ENCODE results near the gene FAT4.

Gene FAT4

GRCh38 chr4:125297116-125297515 is 17.6 kb upstream of the FAT4 start:
- Histone ChIP-seq H3K4me1 (ENCODE audit: insufficient read depth, low read length) (peaks cover 5% of the 10 kb centered on the region; the same call in 1 of the 2 replicates), H3K4me3 (ENCODE audit: low read length) (no peak overlapping the region), H3K36me3 (ENCODE audit: insufficient read depth, low read length) (no peaks in the 10 kb centered on the region), H3K27me3 (ENCODE audit: insufficient read depth, low read length) (no peaks in the 10 kb centered on the region), H3K9ac (ENCODE audit: low read depth, low read length) (no peak overlapping the region), H3K27ac (ENCODE audit: low read depth, low read length) (no peak overlapping the region), H3K9me3 (ENCODE audit: insufficient read depth, low read depth, low read length) (no peaks in the 10 kb centered on the region)
- WGBS = 61% methylated on average over 2 of the region's 2 CpGs

DNA sequence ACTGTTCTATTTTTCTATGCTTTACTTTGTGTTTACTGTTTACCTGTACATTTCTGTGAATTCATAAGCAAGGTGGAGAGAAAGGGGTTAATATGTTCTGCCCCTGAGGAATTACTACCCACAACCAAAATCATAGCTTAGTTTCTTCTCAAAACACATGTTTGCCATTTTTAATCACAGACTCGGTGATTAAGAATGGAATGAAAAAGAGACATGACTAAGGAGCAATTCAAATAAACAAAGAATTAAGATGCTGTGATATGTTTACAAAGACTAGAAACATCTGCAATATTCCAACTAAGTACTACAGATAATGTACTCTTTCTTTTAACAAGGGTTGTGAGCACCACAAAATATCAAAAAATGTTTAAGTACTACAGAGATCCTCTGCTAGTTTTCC is 11.7 kb upstream of the FAT4 start:
- no peaks in the 10 kb centered on the region for H3K36me3 ChIP-seq (ENCODE audit: insufficient read depth, low read length)
- no peaks in the 10 kb centered on the region for H3K27me3 ChIP-seq (ENCODE audit: insufficient read depth, low read length)
- peaks cover 5% of the 10 kb centered on the region; the same call in 1 of the 2 replicates for H3K4me1 ChIP-seq (ENCODE audit: insufficient read depth, low read length)
- H3K27ac ChIP-seq (ENCODE audit: low read depth, low read length) = no peak overlapping the region
- no CpG with 5 or more reads among the region's 1 CpG for WGBS
- no peaks in the 10 kb centered on the region for H3K9me3 ChIP-seq (ENCODE audit: insufficient read depth, low read depth, low read length)
- H3K4me3 ChIP-seq (ENCODE audit: low read length) = no peak overlapping the region
- no peak overlapping the region for H3K9ac ChIP-seq (ENCODE audit: low read depth, low read length)

DNA sequence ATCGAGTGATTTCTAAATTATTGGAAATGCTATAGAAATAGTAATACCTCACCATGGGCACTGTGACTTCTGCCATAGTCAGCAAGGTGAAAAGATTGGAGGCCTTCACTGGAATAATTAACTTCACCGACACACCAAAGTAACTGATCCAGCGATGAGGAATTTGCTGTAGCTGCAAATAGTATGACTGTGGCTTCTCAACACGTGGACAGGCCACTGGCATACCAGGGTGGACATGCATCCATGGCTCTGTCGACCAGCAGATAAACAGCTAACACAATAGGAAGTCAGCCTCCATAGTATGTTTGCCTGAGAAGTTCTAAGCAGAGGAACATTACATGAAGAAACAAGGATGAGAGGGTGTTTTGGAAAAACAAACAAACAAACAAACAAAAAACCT is 10.9 kb upstream of the FAT4 start:
- Histone ChIP-seq H3K9ac (ENCODE audit: low read depth, low read length) (no peak overlapping the region), H3K4me3 (ENCODE audit: low read length) (no peak overlapping the region), H3K27me3 (ENCODE audit: insufficient read depth, low read length) (no peaks in the 10 kb centered on the region), H3K36me3 (ENCODE audit: insufficient read depth, low read length) (no peaks in the 10 kb centered on the region), H3K9me3 (ENCODE audit: insufficient read depth, low read depth, low read length) (no peaks in the 10 kb centered on the region), H3K4me1 (ENCODE audit: insufficient read depth, low read length) (0 out of 2 replicates have a peak, but pooled peaks cover 1% of the 10 kb centered on the region), H3K27ac (ENCODE audit: low read depth, low read length) (no peak overlapping the region)
- 92% methylated on average over 4 of the region's 5 CpGs for WGBS

DNA sequence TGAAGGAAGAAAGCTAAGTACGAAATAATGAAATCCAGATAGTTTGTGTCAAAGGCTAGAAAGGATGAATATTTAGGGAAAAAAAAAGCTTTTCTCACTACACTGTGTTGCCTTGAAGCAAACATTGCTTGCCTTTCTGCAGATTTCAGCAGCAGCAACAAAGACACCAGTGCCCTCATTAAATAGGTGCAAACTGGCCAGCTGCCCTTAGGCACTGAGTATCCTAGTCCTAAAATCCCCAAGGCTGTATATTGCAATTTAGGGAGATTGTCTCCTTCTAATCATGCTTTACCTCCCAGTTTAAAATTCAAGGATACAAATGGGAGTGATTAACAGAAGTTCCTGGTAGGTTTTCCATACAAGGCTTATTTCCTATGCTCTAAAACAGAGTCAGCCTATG is 8.6 kb upstream of the FAT4 start:
- Histone ChIP-seq H3K27ac (ENCODE audit: low read depth, low read length) (no peak overlapping the region), H3K36me3 (ENCODE audit: insufficient read depth, low read length) (no peaks in the 10 kb centered on the region), H3K9ac (ENCODE audit: low read depth, low read length) (no peak overlapping the region), H3K27me3 (ENCODE audit: insufficient read depth, low read length) (no peaks in the 10 kb centered on the region), H3K4me3 (ENCODE audit: low read length) (no peak overlapping the region), H3K9me3 (ENCODE audit: insufficient read depth, low read depth, low read length) (no peaks in the 10 kb centered on the region), H3K4me1 (ENCODE audit: insufficient read depth, low read length) (no peaks in the 10 kb centered on the region)
- 85% methylated on average over 1 of the region's 1 CpG for WGBS

DNA sequence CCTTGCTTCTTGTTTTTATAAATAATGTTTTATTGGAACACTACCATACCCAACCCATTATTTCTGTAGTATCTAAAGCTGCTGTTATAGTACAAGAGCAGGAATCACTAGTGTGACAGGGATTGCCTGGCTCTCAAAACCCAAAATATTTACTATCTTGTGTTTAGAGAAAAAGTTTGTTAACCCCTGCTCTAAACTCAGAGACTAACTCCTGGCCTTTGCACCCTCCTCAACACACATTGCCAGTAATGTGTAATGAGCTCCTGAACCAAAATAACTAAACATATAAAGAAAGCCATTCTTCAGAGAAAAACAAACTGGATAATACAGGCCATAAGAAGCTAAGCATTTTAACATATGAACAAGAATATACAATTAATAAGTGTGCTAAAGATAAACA is 8.2 kb upstream of the FAT4 start:
- Histone ChIP-seq H3K9me3 (ENCODE audit: insufficient read depth, low read depth, low read length) (no peaks in the 10 kb centered on the region), H3K4me3 (ENCODE audit: low read length) (no peak overlapping the region), H3K9ac (ENCODE audit: low read depth, low read length) (no peak overlapping the region), H3K27ac (ENCODE audit: low read depth, low read length) (no peak overlapping the region), H3K27me3 (ENCODE audit: insufficient read depth, low read length) (no peaks in the 10 kb centered on the region), H3K4me1 (ENCODE audit: insufficient read depth, low read length) (no peaks in the 10 kb centered on the region), H3K36me3 (ENCODE audit: insufficient read depth, low read length) (no peaks in the 10 kb centered on the region)

DNA sequence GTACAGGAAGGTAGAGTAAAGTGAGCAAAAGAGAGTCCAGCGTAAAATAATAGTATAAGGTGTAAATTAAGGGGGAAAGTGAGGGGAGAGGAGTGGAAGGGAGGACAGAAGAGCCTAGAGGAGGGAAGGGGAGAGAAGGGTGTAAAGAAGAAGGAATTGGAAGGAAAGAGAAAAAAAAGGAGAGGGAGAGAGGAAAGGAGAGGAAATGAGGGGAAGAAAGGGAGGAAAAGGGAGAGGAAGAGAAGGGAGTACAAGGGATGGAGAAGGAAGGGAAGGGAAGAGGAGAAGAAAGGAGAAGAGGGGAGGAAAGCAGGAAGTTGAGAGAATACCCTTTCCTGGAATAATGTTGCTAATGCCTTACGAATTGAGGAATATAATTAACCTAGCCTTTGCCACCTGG is 3.3 kb upstream of the FAT4 start:
- Histone ChIP-seq H3K36me3 (ENCODE audit: insufficient read depth, low read length) (no peaks in the 10 kb centered on the region), H3K4me1 (ENCODE audit: insufficient read depth, low read length) (peaks cover 10% of the 10 kb centered on the region; the same call in 1 of the 2 replicates), H3K9ac (ENCODE audit: low read depth, low read length) (no peak overlapping the region), H3K27ac (ENCODE audit: low read depth, low read length) (no peak overlapping the region), H3K27me3 (ENCODE audit: insufficient read depth, low read length) (peaks cover 9% of the 10 kb centered on the region), H3K9me3 (ENCODE audit: insufficient read depth, low read depth, low read length) (no peaks in the 10 kb centered on the region), H3K4me3 (ENCODE audit: low read length) (no peak overlapping the region)
- 87% methylated on average over 1 of the region's 2 CpGs for WGBS

- Histone ChIP-seq H3K4me1 (ENCODE audit: insufficient read depth, low read length) (peaks cover 14% of the 10 kb centered on the region; the same call in 1 of the 2 replicates), H3K4me3 (ENCODE audit: low read length) (no peak overlapping the region; the same call in 1 of the 2 replicates), H3K9me3 (ENCODE audit: insufficient read depth, low read depth, low read length) (no peaks in the 10 kb centered on the region), H3K9ac (ENCODE audit: low read depth, low read length) (no peak overlapping the region), H3K27ac (ENCODE audit: low read depth, low read length) (no peak overlapping the region; the same call in 1 of the 2 replicates), H3K36me3 (ENCODE audit: insufficient read depth, low read length) (peaks cover 2% of the 10 kb centered on the region; the same call in 1 of the 2 replicates), H3K27me3 (ENCODE audit: insufficient read depth, low read length) (peaks cover 26% of the 10 kb centered on the region)
- WGBS = under 1% methylated on average over 6 of the region's 7 CpGs
These were observed 1.3 kb upstream of the FAT4 start for GRCh38 chr4:125313497-125313896.

GRCh38 chr4:125313989-125314667 is 627 bp upstream of the FAT4 start:
- Histone ChIP-seq H3K9ac (ENCODE audit: low read depth, low read length) (no peak overlapping the region), H3K4me1 (ENCODE audit: insufficient read depth, low read length) (peaks cover 14% of the 10 kb centered on the region; the same call in 1 of the 2 replicates), H3K4me3 (ENCODE audit: low read length) (peak overlapping the region; percentile 87), H3K9me3 (ENCODE audit: insufficient read depth, low read depth, low read length) (no peaks in the 10 kb centered on the region), H3K27me3 (ENCODE audit: insufficient read depth, low read length) (peaks cover 26% of the 10 kb centered on the region), H3K27ac (ENCODE audit: low read depth, low read length) (peak overlapping the region; percentile 8; the same call in 1 of the 2 replicates), H3K36me3 (ENCODE audit: insufficient read depth, low read length) (peaks cover 4% of the 10 kb centered on the region; the same call in 1 of the 2 replicates)
- 3% methylated on average over 7 of the region's 7 CpGs for WGBS

GRCh38 chr4:125315576-125316400 is 1.0 kb downstream of the FAT4 start:
- peaks cover 14% of the 10 kb centered on the region; the same call in 1 of the 2 replicates for H3K4me1 ChIP-seq (ENCODE audit: insufficient read depth, low read length)
- peaks cover 26% of the 10 kb centered on the region for H3K27me3 ChIP-seq (ENCODE audit: insufficient read depth, low read length)
- WGBS = under 1% methylated on average over 51 of the region's 51 CpGs
- no peaks in the 10 kb centered on the region for H3K9me3 ChIP-seq (ENCODE audit: insufficient read depth, low read depth, low read length)
- peak overlapping the region; percentile 41; the same call in 1 of the 2 replicates for H3K27ac ChIP-seq (ENCODE audit: low read depth, low read length)
- H3K9ac ChIP-seq (ENCODE audit: low read depth, low read length) = peak overlapping the region; percentile 49; the same call in 1 of the 2 replicates
- H3K36me3 ChIP-seq (ENCODE audit: insufficient read depth, low read length) = peaks cover 4% of the 10 kb centered on the region; the same call in 1 of the 2 replicates
- peak overlapping the region; percentile 87 for H3K4me3 ChIP-seq (ENCODE audit: low read length)

DNA sequence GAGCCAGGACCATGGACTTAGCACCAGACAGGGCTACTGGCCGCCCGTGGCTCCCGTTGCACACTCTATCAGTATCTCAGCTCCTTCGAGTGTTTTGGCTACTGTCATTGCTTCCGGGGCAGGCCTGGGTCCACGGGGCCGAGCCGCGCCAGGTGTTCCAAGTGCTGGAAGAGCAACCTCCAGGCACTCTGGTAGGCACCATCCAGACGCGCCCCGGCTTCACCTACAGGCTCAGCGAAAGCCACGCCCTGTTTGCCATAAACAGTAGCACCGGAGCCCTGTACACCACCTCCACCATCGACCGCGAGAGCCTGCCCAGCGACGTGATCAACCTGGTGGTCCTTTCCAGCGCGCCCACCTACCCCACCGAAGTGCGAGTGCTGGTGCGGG is 1.6 kb downstream of the FAT4 start:
- Histone ChIP-seq H3K4me1 (ENCODE audit: insufficient read depth, low read length) (peaks cover 14% of the 10 kb centered on the region; the same call in 1 of the 2 replicates), H3K36me3 (ENCODE audit: insufficient read depth, low read length) (peaks cover 4% of the 10 kb centered on the region; the same call in 1 of the 2 replicates), H3K4me3 (ENCODE audit: low read length) (peak overlapping the region; percentile 87), H3K27ac (ENCODE audit: low read depth, low read length) (no peak overlapping the region), H3K9ac (ENCODE audit: low read depth, low read length) (no peak overlapping the region), H3K9me3 (ENCODE audit: insufficient read depth, low read depth, low read length) (no peaks in the 10 kb centered on the region), H3K27me3 (ENCODE audit: insufficient read depth, low read length) (peaks cover 26% of the 10 kb centered on the region)
- under 1% methylated on average over 25 of the region's 25 CpGs for WGBS

Data from HUES64 (cell line).